Left ventricle myocardium inferior (tissue), 1 donor: ENCODE results near the gene RNF113A. TPM values are rescaled to one million over a fixed set of nuclear protein-coding genes. Genes with fewer than 3 reads are reported as not detected.

Source experiments
- DNase-seq: peaks from one replicate; pipeline ENCODE4 v3.0.0-alpha.2; 2020
- H3K27ac ChIP-seq: fragments of 200-600 bp; replicated peaks from 2 replicates; pipeline ENCODE4 v1.8.0; 2021
- H3K27me3 ChIP-seq: fragments of 200-600 bp; 2 replicates; pipeline ENCODE4 v1.8.0; 2021; ENCODE audit warnings: low read depth
- H3K36me3 ChIP-seq: fragments of 200-600 bp; 2 replicates; pipeline ENCODE4 v1.8.0; 2021
- H3K4me1 ChIP-seq: fragments of 200-600 bp; 2 replicates; pipeline ENCODE4 v1.8.0; 2021
- H3K4me3 ChIP-seq: fragments of 200-600 bp; 2 replicates; pipeline ENCODE4 v1.8.0; 2021; ENCODE audit warnings: mild to moderate bottlenecking, moderate library complexity
- H3K9me3 ChIP-seq: fragments of 200-600 bp; replicated peaks from 2 replicates; pipeline ENCODE4 v1.8.0; 2021
- intact Hi-C: fragments of 100-400 bp; cut with micrococcal nuclease; formaldehyde crosslinking; loops from one replicate; pipeline ENCODE4 v1.11.0; 2022
- total RNA-seq: library from RNA; stranded (reverse); fragmentation: NEBNext Ultra II Directional; extraction: Animal tissue kit (Norgen Biotek cat#: 25700); gene quantifications from one replicate; pipeline ENCODE4 v1.2.1, GENCODE V29; 2021
- TF ChIP-seq, protein P1 (sequence below): fragments of 200-600 bp; IDR thresholded peaks from 2 replicates; pipeline ENCODE4 v1.8.0; 2021; ENCODE audit warnings: antibody characterized with exemption, mild to moderate bottlenecking, borderline replicate concordance
- donor health status: DM: no; HTN: yes; CAD: no; lungs with severe emphysema.

The RNF113A gene
- total RNA-seq, 1 donor from 2014 or later, result 9.3 TPM

DNA sequence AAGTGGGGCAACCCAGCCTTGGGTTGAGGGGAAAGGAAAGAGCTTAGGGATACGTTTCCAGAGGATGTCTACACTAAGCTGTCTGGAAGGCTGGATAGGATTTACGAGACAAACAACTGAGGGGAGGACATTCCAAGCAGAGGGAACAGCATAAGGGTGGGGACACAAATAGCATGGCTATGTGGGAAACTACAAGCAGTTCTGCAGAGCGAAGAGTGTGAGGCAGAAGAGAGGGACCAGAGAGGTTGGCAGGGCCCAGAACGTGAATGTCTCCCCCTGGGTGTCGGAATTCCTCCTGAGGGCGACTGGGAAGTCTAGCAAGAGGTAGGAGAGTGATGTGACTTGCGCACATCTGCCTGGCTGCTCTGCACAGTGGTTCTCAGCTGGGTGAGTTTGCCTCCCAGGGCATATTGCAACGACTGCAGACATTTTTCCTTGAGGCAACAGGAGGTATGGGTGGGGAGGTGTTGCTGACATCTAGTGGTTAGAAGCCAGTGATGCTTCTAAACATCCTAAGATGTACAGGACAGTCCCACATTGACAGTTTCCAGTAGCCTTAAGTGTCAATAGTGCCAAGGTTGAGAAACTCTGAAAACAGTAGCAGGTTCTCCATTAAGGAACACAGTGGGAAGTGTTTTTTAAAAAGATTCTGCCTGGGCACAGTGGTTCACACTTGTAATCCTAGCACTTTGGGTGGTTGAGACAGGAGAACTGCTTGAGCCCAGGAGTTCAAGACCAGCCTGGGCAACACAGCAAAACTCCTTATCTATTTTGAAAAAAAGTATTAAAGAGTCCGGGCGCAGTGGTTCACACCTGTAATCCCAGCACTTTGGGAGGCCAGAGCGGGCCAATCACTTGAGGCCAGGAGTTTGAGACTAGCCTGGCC lies 9.3 kb upstream of the RNF113A start:
- no peak overlapping the region for H3K4me3 ChIP-seq
- TF ChIP-seq, protein P1, sequence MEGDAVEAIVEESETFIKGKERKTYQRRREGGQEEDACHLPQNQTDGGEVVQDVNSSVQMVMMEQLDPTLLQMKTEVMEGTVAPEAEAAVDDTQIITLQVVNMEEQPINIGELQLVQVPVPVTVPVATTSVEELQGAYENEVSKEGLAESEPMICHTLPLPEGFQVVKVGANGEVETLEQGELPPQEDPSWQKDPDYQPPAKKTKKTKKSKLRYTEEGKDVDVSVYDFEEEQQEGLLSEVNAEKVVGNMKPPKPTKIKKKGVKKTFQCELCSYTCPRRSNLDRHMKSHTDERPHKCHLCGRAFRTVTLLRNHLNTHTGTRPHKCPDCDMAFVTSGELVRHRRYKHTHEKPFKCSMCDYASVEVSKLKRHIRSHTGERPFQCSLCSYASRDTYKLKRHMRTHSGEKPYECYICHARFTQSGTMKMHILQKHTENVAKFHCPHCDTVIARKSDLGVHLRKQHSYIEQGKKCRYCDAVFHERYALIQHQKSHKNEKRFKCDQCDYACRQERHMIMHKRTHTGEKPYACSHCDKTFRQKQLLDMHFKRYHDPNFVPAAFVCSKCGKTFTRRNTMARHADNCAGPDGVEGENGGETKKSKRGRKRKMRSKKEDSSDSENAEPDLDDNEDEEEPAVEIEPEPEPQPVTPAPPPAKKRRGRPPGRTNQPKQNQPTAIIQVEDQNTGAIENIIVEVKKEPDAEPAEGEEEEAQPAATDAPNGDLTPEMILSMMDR, result peak; percentile 59
- H3K36me3 ChIP-seq, result peaks cover 19% of the 10 kb centered on the region
- H3K4me1 ChIP-seq, result no peaks in the 10 kb centered on the region
- intact Hi-C loops, result no loop called here
- no peak for DNase-seq
- no peaks in the 10 kb centered on the region for H3K27me3 ChIP-seq
- no peaks in the 10 kb centered on the region for H3K9me3 ChIP-seq
- H3K27ac ChIP-seq, result no peak overlapping the region

GRCh38 chrX:119880076-119880475 lies 8.5 kb upstream of the RNF113A start:
- no peak for DNase-seq
- Histone ChIP-seq H3K27ac (no peak overlapping the region), H3K4me1 (no peaks in the 10 kb centered on the region), H3K4me3 (no peak overlapping the region), H3K27me3 (no peaks in the 10 kb centered on the region), H3K36me3 (peaks cover 24% of the 10 kb centered on the region), H3K9me3 (no peaks in the 10 kb centered on the region)
- intact Hi-C loops, result no loop called here
- TF ChIP-seq, protein P1, result no peak

DNA sequence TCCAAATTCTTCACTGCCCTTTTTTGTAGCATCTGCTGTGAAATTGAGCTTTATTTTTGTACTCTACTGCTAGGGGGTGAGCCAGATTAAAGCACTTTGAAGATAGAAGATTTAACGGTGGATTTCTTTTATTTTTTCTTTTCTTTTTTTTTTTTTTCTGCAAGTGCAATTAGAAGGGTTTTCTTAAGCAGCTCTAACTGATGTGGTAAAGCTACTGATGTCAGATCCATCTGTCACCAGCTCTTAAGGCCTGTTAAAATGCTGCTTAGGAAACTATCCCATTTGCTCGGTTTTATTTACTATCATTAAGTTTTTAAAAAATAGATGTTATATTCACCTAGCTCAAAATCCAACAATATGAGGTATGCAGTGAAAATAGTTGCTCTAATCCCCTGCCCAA lies 7.2 kb upstream of the RNF113A start:
- Histone ChIP-seq H3K27me3 (no peaks in the 10 kb centered on the region), H3K9me3 (no peaks in the 10 kb centered on the region), H3K27ac (no peak overlapping the region), H3K4me3 (no peak overlapping the region), H3K36me3 (peaks cover 24% of the 10 kb centered on the region), H3K4me1 (peaks cover 1% of the 10 kb centered on the region)
- no peak for DNase-seq
- TF ChIP-seq, protein P1, result no peak
- intact Hi-C loops, result no loop called here

DNA sequence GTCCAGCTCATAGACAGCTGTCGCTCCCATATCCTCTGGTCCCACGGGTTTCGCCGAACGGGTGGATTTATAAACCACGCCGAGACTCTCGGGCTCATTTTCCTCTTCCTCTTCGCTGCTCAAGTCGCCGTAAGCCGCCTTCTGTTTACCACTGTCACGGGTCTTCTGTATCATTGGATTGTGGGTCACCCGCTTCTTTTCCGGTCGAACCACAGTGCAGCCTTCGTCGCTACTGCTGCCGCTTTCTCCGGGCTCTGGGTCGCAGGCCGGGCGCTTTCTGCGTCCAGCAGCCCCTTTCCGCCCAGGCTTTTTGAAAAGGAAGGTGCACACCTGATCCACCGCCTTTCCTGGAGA lies 311 bp downstream of the RNF113A start:
- Histone ChIP-seq H3K9me3 (no peaks in the 10 kb centered on the region), H3K4me1 (peaks cover 21% of the 10 kb centered on the region), H3K36me3 (peaks cover 9% of the 10 kb centered on the region), H3K27ac (peak overlapping the region; percentile 93), H3K4me3 (peak overlapping the region; percentile 77), H3K27me3 (no peaks in the 10 kb centered on the region)
- TF ChIP-seq, protein P1, result no peak
- DNase-seq, result no peak
- intact Hi-C loops, result no loop called here

- Histone ChIP-seq H3K4me3 (peak overlapping the region; percentile 77), H3K36me3 (peaks cover 3% of the 10 kb centered on the region), H3K9me3 (no peaks in the 10 kb centered on the region), H3K27ac (peak overlapping the region; percentile 93), H3K4me1 (peaks cover 21% of the 10 kb centered on the region), H3K27me3 (no peaks in the 10 kb centered on the region)
- TF ChIP-seq, protein P1, result no peak
- intact Hi-C loops, result no loop called here
- DNase-seq, result no peak
Measured at GRCh38 chrX:119870626-119871131, 854 bp downstream of the RNF113A start.
